SK-N-SH (cell line): ENCODE data around the gene HAUS5. TPM values are rescaled to one million over a fixed set of nuclear protein-coding genes. Genes with fewer than 3 reads are reported as not detected.

ENCODE experiments used
- CTCF ChIA-PET: fragments of 300-600, 350-600 bp; formaldehyde crosslinking; extraction: SDS; loops from one replicate; lab custom pipeline; 2021; lab: Yijun Ruan, JAX
- POLR2A ChIA-PET: fragments of 350-600 bp; sonication (Branson Sonifier 250); formaldehyde crosslinking; extraction: SDS; loops from one replicate; lab custom pipeline; 2020; ENCODE audit warnings: antibody characterized with exemption, inconsistent platforms; lab: Yijun Ruan, JAX
- DNase-seq: peaks from one replicate; pipeline ENCODE4 v3.0.0; 2012
- H2AFZ ChIP-seq: fragments of 200-600 bp; sonication (generic); 2 replicates; pipeline ENCODE4 v1.8.1; 2016; ENCODE audit warnings: antibody characterized with exemption, mild to moderate bottlenecking, low read depth
- H3F3A ChIP-seq: fragments of 200-600 bp; sonication (generic); replicated peaks from 2 replicates; pipeline ENCODE3; 2016; ENCODE audit warnings: antibody characterized with exemption, mild to moderate bottlenecking; ENCODE audit not compliant: insufficient read depth
- H3K27ac ChIP-seq, 2 experiments: fragments of 200-500 bp in 1 of 2; fragments of 200-600 bp in 1 of 2; sonication (Bioruptor generic) in 1 of 2; sonication (generic), shearing (Covaris generic) in 1 of 2; 2 replicates each; pipeline versions ENCODE4 v1.5.1 to v1.6.1; 2014 to 2016; ENCODE audit warnings: low read depth in 2 of 2, inconsistent platforms in 1 of 2, low read length in 1 of 2, mild to moderate bottlenecking in 1 of 2, mixed read lengths in 1 of 2
- H3K27me3 ChIP-seq: fragments of 200-600 bp; sonication (generic), shearing (Covaris generic); 2 replicates; pipeline ENCODE4 v1.6.1; 2016; ENCODE audit warnings: mixed run types; ENCODE audit not compliant: insufficient read depth
- H3K36me3 ChIP-seq, 2 experiments: fragments of 200-500 bp in 1 of 2; fragments of 200-600 bp in 1 of 2; sonication (Bioruptor generic) in 1 of 2; sonication (generic) in 1 of 2; replicated peaks in 1 of 2; 2 replicates each; pipeline versions ENCODE3 to v1.5.1; 2014 to 2016; ENCODE audit warnings: low read length in 1 of 2, mild to moderate bottlenecking in 1 of 2; ENCODE audit not compliant: insufficient read depth in 2 of 2, control insufficient read depth in 1 of 2
- H3K4me1 ChIP-seq, 2 experiments: fragments of 200-500 bp in 1 of 2; fragments of 200-600 bp in 1 of 2; sonication (Bioruptor generic) in 1 of 2; sonication (generic), shearing (Covaris generic) in 1 of 2; 2 replicates each; pipeline versions ENCODE4 v1.5.1 to v1.6.1; 2014 to 2016; ENCODE audit warnings: low read depth in 1 of 2, low read length in 1 of 2, mixed run types in 1 of 2; ENCODE audit not compliant: insufficient read depth in 2 of 2, control insufficient read depth in 1 of 2
- H3K4me2 ChIP-seq: fragments of 200-600 bp; sonication (generic), shearing (Covaris generic); 2 replicates; pipeline ENCODE4 v1.6.1; 2017; ENCODE audit warnings: mixed run types
- H3K4me3 ChIP-seq, 2 experiments: fragments of 200-500 bp in 1 of 2; fragments of 200-600 bp in 1 of 2; sonication (Bioruptor generic) in 1 of 2; sonication (generic), shearing (Covaris generic) in 1 of 2; 2 replicates each; pipeline versions ENCODE4 v1.5.1 to v1.8.1; 2014 to 2016; ENCODE audit warnings: low read depth in 2 of 2, inconsistent platforms in 1 of 2, low read length in 1 of 2, mild to moderate bottlenecking in 1 of 2, mixed read lengths in 1 of 2, moderate library complexity in 1 of 2
- H3K79me2 ChIP-seq: fragments of 200-600 bp; sonication (generic); 2 replicates; pipeline ENCODE4 v1.8.1; 2017; ENCODE audit warnings: mild to moderate bottlenecking; ENCODE audit not compliant: insufficient read depth
- H3K9ac ChIP-seq: fragments of 200-600 bp; sonication (generic); 2 replicates; pipeline ENCODE4 v1.6.1; 2017; ENCODE audit warnings: mixed run types
- H3K9me2 ChIP-seq: fragments of 200-600 bp; sonication (generic); 2 replicates; pipeline ENCODE4 v1.6.1; 2017; ENCODE audit warnings: mixed run types
- H3K9me3 ChIP-seq: fragments of 200-600 bp; sonication (generic); 2 replicates; pipeline ENCODE4 v1.6.1; 2017; ENCODE audit warnings: mixed run types, mild to moderate bottlenecking, moderate library complexity
- H4K20me1 ChIP-seq: fragments of 200-600 bp; sonication (generic); 2 replicates; pipeline ENCODE4 v1.6.1; 2017; ENCODE audit warnings: mild to moderate bottlenecking, mixed run types; ENCODE audit not compliant: insufficient read depth
- CHD2 ChIP-seq: fragments of 150-350 bp; IDR thresholded peaks from 2 replicates; pipeline ENCODE4 v1.6.1; 2018; ENCODE audit warnings: low read length; ENCODE audit not compliant: partially characterized antibody
- GATA2 ChIP-seq: sonication (generic); formaldehyde crosslinking; IDR thresholded peaks from 2 replicates; pipeline ENCODE4 v1.5.0; 2020; ENCODE audit warnings: mild to moderate bottlenecking, missing genetic modification reagents
- MEF2A ChIP-seq: IDR thresholded peaks from 2 replicates; pipeline ENCODE4 v1.4.0; 2012; ENCODE audit warnings: low read depth, borderline replicate concordance
- NFIC ChIP-seq: IDR thresholded peaks from 2 replicates; pipeline ENCODE4 v1.4.0; 2012; ENCODE audit warnings: borderline replicate concordance
- NRF1 ChIP-seq: IDR thresholded peaks from 2 replicates; pipeline ENCODE4 v1.6.1; 2012; ENCODE audit warnings: low read depth, mild to moderate bottlenecking, low read length
- POLR2AphosphoS5 ChIP-seq: IDR thresholded peaks from 2 replicates; pipeline ENCODE4 v1.6.1; 2012; ENCODE audit warnings: low read depth, low read length
- RCOR1 ChIP-seq: fragments of 150-350 bp; IDR thresholded peaks from 2 replicates; pipeline ENCODE4 v1.6.1; 2017; ENCODE audit warnings: antibody characterized with exemption, low read length
- REST ChIP-seq: IDR thresholded peaks from 2 replicates; pipeline ENCODE4 v1.6.1; 2012; ENCODE audit warnings: mild to moderate bottlenecking, low read depth, low read length, moderate library complexity
- RFX5 ChIP-seq: IDR thresholded peaks from 2 replicates; pipeline ENCODE4 v1.6.1; 2012; ENCODE audit warnings: mild to moderate bottlenecking, improper control_type of control experiment, low read length
- SIN3A ChIP-seq: IDR thresholded peaks from 2 replicates; pipeline ENCODE4 v1.6.1; 2012; ENCODE audit warnings: low read depth, mild to moderate bottlenecking, low read length, moderate library complexity, borderline replicate concordance
- TCF12 ChIP-seq: IDR thresholded peaks from 2 replicates; pipeline ENCODE4 v1.4.0; 2012
- TEAD4 ChIP-seq: IDR thresholded peaks from 2 replicates; pipeline ENCODE4 v1.4.0; 2012; ENCODE audit warnings: mild to moderate bottlenecking, borderline replicate concordance; ENCODE audit not compliant: insufficient read depth
- USF2 ChIP-seq: fragments of 150-350 bp; IDR thresholded peaks from 2 replicates; pipeline ENCODE4 v1.6.1; 2017; ENCODE audit warnings: antibody characterized with exemption, low read length, low read depth, borderline replicate concordance
- YY1 ChIP-seq: IDR thresholded peaks from 2 replicates; pipeline ENCODE4 v1.4.0; 2012; ENCODE audit warnings: low read depth, mild to moderate bottlenecking
- WGBS: methylation state at CpG from one replicate; pipeline ENCODE4 v1.1.6; 2017; ENCODE audit warnings: low lambda C conversion rate; 5-methylcytosine and 5-hydroxymethylcytosine counted together
- polyA plus RNA-seq, 3 experiments: library from polyadenylated mRNA; depleted of rRNA; stranded (reverse); fragments of >200 nt; gene quantifications; 2 replicates each; pipeline ENCODE4 v1.2.3, GENCODE V29; 2012

HAUS5 gene
- polyA plus RNA-seq, 1 of the 3 experiments (the other 2 are of a cell fraction): 7.1 TPM

- H4K20me1 ChIP-seq: no peaks in the 10 kb centered on the region
- peaks cover 0 to 5% of the 10 kb centered on the region in 2 experiments; a peak in 1 of 4 replicates for H3K4me1 ChIP-seq
- H3F3A ChIP-seq: no peaks in the 10 kb centered on the region
- TF ChIP-seq MEF2A (no peak), TCF12 (no peak), YY1 (no peak), RFX5 (no peak), CHD2 (no peak), TEAD4 (no peak), REST (no peak), NFIC (no peak), GATA2 (no peak), USF2 (no peak), POLR2AphosphoS5 (no peak), NRF1 (no peak), SIN3A (no peak), RCOR1 (no peak)
- H3K9me2 ChIP-seq: no peaks in the 10 kb centered on the region
- no peak within 1 kb of the TSS for H3K4me2 ChIP-seq
- no peak for DNase-seq
- WGBS: 7% methylated on average over 13 of the region's 15 CpGs
- no peak within 1 kb of the TSS for H2AFZ ChIP-seq
- ChIA-PET CTCF (interaction anchor here (1.2 kb wide), 2 partner anchors 14 to 53 kb away, joined by 3 to 6 read pairs; no protein-coding TSS in a partner anchor), POLR2A (no interaction called here)
- H3K9ac ChIP-seq: no peak within 1 kb of the TSS
- peaks cover 81% of the 10 kb centered on the region for H3K27me3 ChIP-seq
- H3K4me3 ChIP-seq: no peak within 1 kb of the TSS
- H3K9me3 ChIP-seq: no peaks in the 10 kb centered on the region
- no peaks in the 10 kb centered on the region for H3K36me3 ChIP-seq
- no peak within 1 kb of the TSS for H3K27ac ChIP-seq
- H3K79me2 ChIP-seq: no peaks in the 10 kb centered on the region
These were observed 49.2 kb upstream of the HAUS5 start, which contains the start of gene ATP4A for GRCh38 chr19:35563207-35563829. TSS of gene ATP4A (minus strand) at chr19:35563658. CDS start at chr19:35563629, 29 bp downstream.
